ENCODE data around the gene CD96. TPM values are rescaled to one million over a fixed set of nuclear protein-coding genes. Genes with fewer than 3 reads are reported as not detected.

Gene CD96
- total RNA-seq, 1 donor from 2014 or later: not detected

- DNase-seq: no peak
Observed at GRCh38 chr3:111677007-111677392, 135.0 kb downstream of the CD96 start.

DNA sequence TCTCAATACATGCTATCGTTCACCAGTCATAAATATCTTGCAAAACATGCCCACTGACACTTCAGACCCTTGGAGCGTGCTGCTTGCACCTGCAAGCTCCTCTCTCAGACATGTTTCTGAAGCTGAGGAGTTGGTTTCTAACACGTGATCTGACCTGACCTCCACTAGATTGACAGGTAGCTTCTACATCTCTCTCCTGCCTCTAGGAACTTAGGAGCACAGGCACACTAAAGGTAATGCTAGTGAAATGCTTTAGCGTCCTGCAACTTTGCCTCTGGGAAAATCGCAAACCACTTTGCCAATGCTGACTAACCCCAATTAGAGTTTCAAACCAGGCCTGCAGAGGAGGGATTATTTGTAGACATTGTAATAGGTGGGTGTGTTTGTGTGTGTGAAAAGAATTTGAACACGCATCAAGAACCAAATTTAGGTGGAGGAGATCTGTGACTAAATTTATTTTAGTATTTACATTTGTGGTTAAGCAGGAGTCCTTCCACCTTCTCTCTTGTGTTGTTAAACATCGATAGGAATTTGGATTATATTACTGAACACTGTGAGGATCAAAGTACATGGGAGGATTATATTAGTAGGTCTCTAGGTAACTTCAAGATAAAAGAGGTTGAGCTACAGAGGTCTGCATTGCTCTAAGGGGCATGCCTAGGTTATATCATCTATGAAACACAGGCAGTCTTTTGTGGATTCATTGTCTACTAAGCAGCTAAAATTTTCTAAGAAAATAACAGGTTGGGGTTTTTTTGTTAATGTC, 139.8 kb downstream of the CD96 start:
- no peak for DNase-seq

- DNase-seq: no peak
Observed at GRCh38 chr3:111684640-111685039, 142.6 kb downstream of the CD96 start.

DNA sequence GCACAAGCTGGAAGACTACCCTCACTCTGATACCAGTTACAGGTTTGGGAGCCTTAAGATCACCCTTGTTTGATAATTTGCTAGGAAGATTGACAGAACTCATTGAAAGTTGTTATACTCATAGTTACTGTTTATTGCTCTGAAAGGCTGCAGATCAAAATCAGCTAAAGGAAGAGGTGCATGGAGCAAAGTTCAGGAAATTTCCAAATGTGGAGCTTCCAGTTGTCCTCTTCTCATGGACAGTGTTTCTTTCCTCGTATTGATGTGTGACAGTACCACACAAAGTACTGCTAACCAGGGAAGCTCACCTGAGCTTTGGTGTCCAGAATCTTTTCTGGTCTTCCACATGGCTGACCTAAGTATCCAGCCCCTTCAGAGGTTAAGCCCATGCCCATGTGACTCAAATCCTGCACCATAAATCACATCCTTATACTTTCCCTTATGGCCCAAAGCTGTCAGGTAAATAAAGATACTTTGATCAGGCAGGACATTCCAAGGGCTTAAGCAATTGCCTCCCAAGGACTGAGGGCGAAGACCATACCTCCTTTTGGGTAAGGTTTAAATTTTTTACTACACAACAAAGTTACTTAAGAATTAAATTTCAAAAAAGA, 146.3 kb downstream of the CD96 start:
- no peak for DNase-seq

DNA sequence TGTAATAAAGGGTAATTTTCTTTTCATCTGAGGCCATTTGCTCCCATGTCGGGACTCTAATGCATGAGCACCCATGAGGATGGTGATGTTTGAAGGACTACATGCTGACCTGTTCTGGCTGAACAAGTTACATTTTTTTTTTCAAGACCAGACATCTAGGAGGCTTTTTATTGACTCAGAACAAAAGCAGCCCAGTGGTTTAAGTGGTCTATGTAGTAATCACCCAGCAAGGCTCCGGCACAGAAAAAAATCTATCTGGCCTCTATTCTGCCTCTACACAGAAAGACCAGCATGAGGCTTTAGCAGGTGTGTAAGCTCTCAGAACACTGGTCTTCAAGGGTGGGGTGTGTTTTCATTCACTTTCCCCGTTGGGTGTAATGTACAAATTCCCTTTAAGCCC, 148.2 kb downstream of the CD96 start:
- DNase-seq: no peak

DNA sequence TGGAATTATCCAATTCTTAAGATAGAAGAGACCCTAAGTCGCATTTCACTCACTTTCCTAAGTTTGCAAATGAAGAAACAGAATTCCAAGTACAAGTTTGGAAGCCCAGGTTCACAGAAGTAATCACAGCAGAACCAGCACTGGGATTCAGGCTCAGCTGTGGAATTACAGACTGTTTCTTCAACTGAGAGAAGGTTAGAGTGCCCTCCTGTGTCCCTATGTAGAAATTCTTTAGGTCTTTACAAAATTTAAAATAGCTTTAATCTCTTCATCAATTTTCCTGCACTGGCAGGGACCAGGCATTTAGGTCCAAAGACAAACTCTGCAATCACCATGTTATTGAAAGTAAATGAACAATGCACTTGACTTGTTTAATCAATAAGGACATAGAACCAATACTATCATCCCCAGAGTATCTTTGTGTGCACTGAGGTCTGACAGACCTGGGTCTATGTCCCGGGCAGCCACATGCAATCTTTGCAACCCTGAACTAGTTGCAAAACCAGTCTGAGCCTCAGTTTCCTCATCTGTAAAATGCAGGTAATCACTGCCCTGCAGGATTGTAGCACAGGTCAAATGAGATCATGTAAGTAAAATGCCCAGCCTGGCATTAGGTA, 149.4 kb downstream of the CD96 start:
- no peak for DNase-seq

GRCh38 chr3:111692593-111693552, 150.9 kb downstream of the CD96 start:
- DNase-seq: no peak

DNA sequence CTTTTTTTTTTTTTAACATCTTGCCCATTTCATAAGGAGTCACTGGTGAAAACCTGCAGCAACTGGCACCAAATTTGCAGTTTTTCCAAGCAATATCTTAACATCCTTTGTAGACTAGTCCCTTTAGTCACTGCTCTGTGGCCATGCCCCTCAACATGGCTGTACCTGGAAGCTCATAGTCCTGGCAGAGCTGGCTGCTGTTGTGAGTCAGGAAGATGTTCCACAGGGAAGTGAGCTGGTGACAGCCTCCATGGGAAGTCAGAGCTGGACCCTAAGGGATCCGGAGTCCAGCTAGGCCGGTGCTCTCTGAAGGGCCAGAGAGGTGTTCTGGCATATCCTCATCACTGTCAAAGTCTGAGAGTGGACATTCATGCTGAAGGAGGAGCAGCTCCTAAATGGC, 152.5 kb downstream of the CD96 start:
- no peak for DNase-seq

DNA sequence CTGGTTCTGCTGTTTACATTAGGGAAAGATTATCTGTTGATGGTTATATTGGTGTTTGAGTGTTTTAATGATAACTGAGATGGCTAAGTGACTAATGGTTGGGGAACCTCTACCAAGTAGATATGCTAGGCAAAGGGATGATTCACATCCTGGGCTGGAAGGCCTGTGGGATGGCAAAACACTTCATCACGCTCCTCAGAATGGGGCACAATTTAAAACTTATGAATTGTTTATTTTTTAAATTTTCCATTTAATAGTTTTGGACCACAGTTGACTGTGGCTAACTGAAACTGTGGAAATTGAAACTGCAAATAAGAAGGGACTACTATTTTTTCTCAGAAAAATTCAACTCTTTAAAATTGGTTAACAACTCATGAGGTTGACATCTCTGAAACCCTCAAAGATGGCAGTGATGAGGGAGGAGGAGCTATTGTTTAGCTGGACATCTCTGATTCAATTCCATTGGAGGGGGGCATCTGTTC, 153.7 kb downstream of the CD96 start:
- DNase-seq: no peak

- DNase-seq: no peak
Observed at GRCh38 chr3:111700054-111700453, 158.1 kb downstream of the CD96 start.

- no peak for DNase-seq
Observed at GRCh38 chr3:111701292-111701906, 159.4 kb downstream of the CD96 start.

Other genes with a start within 250 kb of the CD96 start
- gene ZBED2, start 53.1 kb downstream of the CD96 start, total RNA-seq: not detected
- 48.0 TPM for gene PLCXD2, start 132.5 kb downstream of the CD96 start, total RNA-seq

All from occipital lobe (tissue), 2 donors.